Breast epithelium (tissue), 4 donors: Measurements from ENCODE around the gene ZNF718. TPM values are rescaled to one million over a fixed set of nuclear protein-coding genes. Genes with fewer than 3 reads are reported as not detected.

Source experiments
- DNase-seq, 2 donors: peaks; one replicate each; pipeline ENCODE4 v3.0.0-alpha.2; 2019; ENCODE audit warnings: low spot score in 2 of 2
- H3K27ac ChIP-seq, 2 donors: fragments of 200-600 bp; sonication (generic) in 1 of 2; one replicate each; pipeline ENCODE4 v1.5.1; 2016 to 2019; ENCODE audit warnings: mild to moderate bottlenecking in 1 of 2
- H3K27me3 ChIP-seq, 2 donors: fragments of 200-600 bp; sonication (generic) in 1 of 2; one replicate each; pipeline versions ENCODE4 v1.5.1 to v1.6.0; 2017 to 2019; ENCODE audit warnings: control low read depth in 1 of 2, mild to moderate bottlenecking in 1 of 2
- H3K36me3 ChIP-seq: fragments of 200-600 bp; one replicate; pipeline ENCODE4 v1.5.1; 2019
- H3K4me1 ChIP-seq, 2 donors: fragments of 200-600 bp; sonication (generic); one replicate each; pipeline ENCODE4 v1.5.1; 2016 to 2019; ENCODE audit warnings: control low read depth in 1 of 2
- H3K4me3 ChIP-seq, 3 donors: fragments of 200-600 bp; sonication (generic); 1 replicate in 2 of 3; 2 replicates in 1 of 3; pipeline ENCODE4 v1.5.1; 2016 to 2019; ENCODE audit warnings: mild to moderate bottlenecking in 3 of 3, moderate library complexity in 2 of 3
- H3K9me3 ChIP-seq, 2 donors: fragments of 200-600 bp; sonication (generic) in 1 of 2; one replicate each; pipeline ENCODE4 v1.5.1; 2016 to 2019; ENCODE audit warnings: control low read depth in 1 of 2
- CTCF ChIP-seq, 3 donors: fragments of 450-650 bp; IDR thresholded peaks; one replicate each; pipeline ENCODE4 v1.5.1; 2016 to 2017; ENCODE audit warnings: antibody characterized with exemption in 3 of 3, mild to moderate bottlenecking in 3 of 3, moderate library complexity in 3 of 3
- POLR2A ChIP-seq: fragments of 450-650 bp; IDR thresholded peaks from one replicate; pipeline ENCODE4 v1.6.1; 2016; ENCODE audit warnings: antibody characterized with exemption, mild to moderate bottlenecking, moderate library complexity
- POLR2AphosphoS5 ChIP-seq, 3 donors: sonication (generic); formaldehyde crosslinking; IDR thresholded peaks; one replicate each; pipeline ENCODE4 v1.6.1; 2017; ENCODE audit warnings: antibody characterized with exemption in 3 of 3
- intact Hi-C: fragments of 100-400 bp; cut with DNase I; formaldehyde crosslinking; loops from one replicate; pipeline ENCODE4 v1.15.1; 2023; ENCODE audit warnings: low total_unique reads
- total RNA-seq, 3 donors: library from RNA; depleted of rRNA; stranded (reverse); fragments of >200 nt; gene quantifications; one replicate each; pipeline ENCODE4 v1.1.0, GENCODE V29; 2016

Gene ZNF718
- total RNA-seq, 3 donors from 2014 or later: 4.6 to 13.4 (median 12.7) TPM

DNA sequence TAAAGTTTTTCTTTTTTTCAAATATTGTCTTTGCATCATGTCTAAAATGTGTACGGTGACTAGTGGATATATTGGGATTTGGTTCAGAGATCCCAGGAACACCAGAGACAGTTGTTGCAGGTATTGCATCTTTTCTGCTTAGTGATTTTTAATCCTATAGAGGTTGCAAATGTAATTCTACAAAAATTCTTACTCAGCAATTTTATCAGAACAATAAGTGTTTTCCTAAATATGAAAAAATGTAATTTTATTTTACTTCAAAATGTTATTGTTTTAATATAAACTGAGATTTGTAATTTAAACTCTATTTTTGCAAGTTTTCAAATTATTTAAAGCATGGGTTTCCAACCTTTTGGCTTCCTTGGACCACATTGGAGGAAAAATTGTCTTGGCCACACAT, 8.2 kb downstream of the ZNF718 start:
- no peak overlapping the region for H3K4me3 ChIP-seq
- H3K27me3 ChIP-seq: no peaks in the 10 kb centered on the region
- no peak overlapping the region for H3K27ac ChIP-seq
- H3K9me3 ChIP-seq: peaks cover 30 to 40% of the 10 kb centered on the region in 2 donors
- no peak for DNase-seq
- no peak for TF ChIP-seq CTCF (IDR thresholded peaks at IDR 0.05)
- no peak for TF ChIP-seq POLR2A
- no peak for TF ChIP-seq POLR2AphosphoS5 (IDR thresholded peaks at IDR 0.05)
- intact Hi-C loops: no loop called here
- peaks cover 20% of the 10 kb centered on the region for H3K36me3 ChIP-seq
- no peaks in the 10 kb centered on the region for H3K4me1 ChIP-seq

DNA sequence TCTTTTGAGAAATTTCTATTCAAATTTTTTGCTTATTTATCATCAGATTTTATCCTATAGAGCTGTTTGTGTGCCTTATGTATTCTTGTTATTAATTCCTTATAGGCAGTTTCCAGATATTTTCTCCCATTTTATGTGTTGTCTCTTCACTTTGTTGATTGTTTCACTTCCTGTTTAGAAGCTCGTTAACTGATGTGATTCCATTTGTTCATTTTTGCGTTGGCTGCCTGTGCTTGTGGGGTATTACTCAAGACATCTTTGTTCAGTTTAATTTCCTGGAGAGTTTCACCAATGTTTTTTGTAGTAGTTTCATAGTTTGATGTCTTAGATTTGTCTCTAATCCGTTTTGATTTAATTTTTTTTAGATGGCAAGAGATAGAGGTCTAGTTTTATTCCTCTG, 14.6 kb downstream of the ZNF718 start:
- Histone ChIP-seq H3K9me3 (peaks cover 69 to 95% of the 10 kb centered on the region in 2 donors), H3K27me3 (no peaks in the 10 kb centered on the region), H3K4me1 (no peaks in the 10 kb centered on the region), H3K27ac (no peak overlapping the region), H3K4me3 (no peak overlapping the region), H3K36me3 (peaks cover 23% of the 10 kb centered on the region)
- TF ChIP-seq POLR2A (no peak), POLR2AphosphoS5 (IDR thresholded peaks at IDR 0.05) (no peak), CTCF (IDR thresholded peaks at IDR 0.05) (no peak)
- intact Hi-C loops: no loop called here
- DNase-seq: no peak

DNA sequence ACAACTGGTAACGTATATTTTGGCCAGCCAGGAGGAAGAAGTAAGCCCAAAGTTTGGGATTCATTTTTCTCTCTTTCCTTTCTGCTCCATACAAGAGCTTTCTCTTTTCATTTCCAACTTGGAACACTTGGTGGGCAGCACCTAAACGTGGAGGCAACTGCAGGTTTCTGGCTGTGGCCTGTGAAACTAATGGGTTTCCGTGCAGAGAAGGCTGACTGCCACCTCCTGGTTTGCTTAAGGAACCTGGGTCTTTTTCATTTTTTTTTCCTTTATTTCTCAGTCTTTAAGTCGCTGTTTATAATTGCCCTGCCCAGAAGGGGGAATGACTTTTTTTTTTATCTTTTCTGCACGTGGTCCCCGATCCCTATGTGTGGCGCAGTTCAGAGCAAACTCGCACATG, 15.4 kb downstream of the ZNF718 start:
- DNase-seq: no peak
- H3K36me3 ChIP-seq: peaks cover 22% of the 10 kb centered on the region
- H3K27me3 ChIP-seq: no peaks in the 10 kb centered on the region
- intact Hi-C loops: no loop called here
- no peaks in the 10 kb centered on the region for H3K4me1 ChIP-seq
- H3K4me3 ChIP-seq: no peak overlapping the region
- peaks cover 71 to 96% of the 10 kb centered on the region in 2 donors for H3K9me3 ChIP-seq
- H3K27ac ChIP-seq: no peak overlapping the region
- no peak for TF ChIP-seq CTCF (IDR thresholded peaks at IDR 0.05)
- TF ChIP-seq POLR2AphosphoS5 (IDR thresholded peaks at IDR 0.05): no peak
- TF ChIP-seq POLR2A: no peak

- Histone ChIP-seq H3K36me3 (no peaks in the 10 kb centered on the region), H3K27ac (no peak overlapping the region), H3K9me3 (peaks cover 80 to 100% of the 10 kb centered on the region in 2 donors), H3K4me1 (no peaks in the 10 kb centered on the region), H3K27me3 (no peaks in the 10 kb centered on the region), H3K4me3 (no peak overlapping the region)
- no peak for DNase-seq
- TF ChIP-seq POLR2A: no peak
- no peak for TF ChIP-seq POLR2AphosphoS5 (IDR thresholded peaks at IDR 0.05)
- no peak for TF ChIP-seq CTCF (IDR thresholded peaks at IDR 0.05)
- intact Hi-C loops: no loop called here
These were observed 22.3 kb downstream of the ZNF718 start for GRCh38 chr4:146621-147020.

- no peak overlapping the region for H3K4me3 ChIP-seq
- no peaks in the 10 kb centered on the region for H3K4me1 ChIP-seq
- DNase-seq: no peak
- no peak for TF ChIP-seq CTCF (IDR thresholded peaks at IDR 0.05)
- no peak for TF ChIP-seq POLR2A
- no peak for TF ChIP-seq POLR2AphosphoS5 (IDR thresholded peaks at IDR 0.05)
- H3K9me3 ChIP-seq: peaks cover 74 to 94% of the 10 kb centered on the region in 2 donors
- no peaks in the 10 kb centered on the region for H3K36me3 ChIP-seq
- H3K27ac ChIP-seq: no peak overlapping the region
- no peaks in the 10 kb centered on the region for H3K27me3 ChIP-seq
- intact Hi-C loops: no loop called here
These were observed 22.9 kb downstream of the ZNF718 start for GRCh38 chr4:147233-147632.
